WTC11 (cell line): ENCODE measurements around the gene ELOVL6. TPM values are rescaled to one million over a fixed set of nuclear protein-coding genes. Genes with fewer than 3 reads are reported as not detected.
A peak's percentile ranks its signal among the peaks of the same experiment; 100 is the strongest.

Experiments
- ATAC-seq: fragments of 200-7000 bp; cut with Tn5 transposase; 2 replicates; pipeline ENCODE4 v1.10.0; 2021; ENCODE audit warnings: mild to moderate bottlenecking, moderate library complexity
- CTCF ChIA-PET: fragments of 300-600 bp; sonication (Branson Sonifier 250); formaldehyde crosslinking; loops from one replicate; lab custom pipeline; 2021; ENCODE audit warnings: antibody characterized with exemption; lab: Charles Lee
- POLR2A ChIA-PET: fragments of 350-600 bp; sonication (Branson Sonifier 250); formaldehyde crosslinking; loops from one replicate; lab custom pipeline; 2021; ENCODE audit warnings: antibody characterized with exemption; lab: Charles Lee
- DNase-seq: peaks from one replicate; pipeline ENCODE4 v3.0.0; 2021; ENCODE audit warnings: low spot score
- H3K27ac Mint-ChIP-seq: 2 replicates; pipeline ENCODE4 v1.8.0; 2021; ENCODE audit warnings: mixed read lengths
- H3K27me3 Mint-ChIP-seq: 2 replicates; pipeline ENCODE4 v1.8.0; 2021; ENCODE audit warnings: low read depth, mild to moderate bottlenecking, moderate library complexity, mixed read lengths
- H3K36me3 Mint-ChIP-seq: 2 replicates; pipeline ENCODE4 v1.8.0; 2021; ENCODE audit warnings: mixed read lengths
- H3K4me1 Mint-ChIP-seq: 2 replicates; pipeline ENCODE4 v1.8.0; 2022; ENCODE audit warnings: mixed read lengths
- H3K4me3 Mint-ChIP-seq: 2 replicates; pipeline ENCODE4 v1.8.0; 2021; ENCODE audit warnings: mild to moderate bottlenecking, moderate library complexity, mixed read lengths
- H3K9me3 Mint-ChIP-seq: 2 replicates; pipeline ENCODE4 v1.8.0; 2021; ENCODE audit warnings: mixed read lengths
- CBFB ChIP-seq: sonication (generic); formaldehyde crosslinking; IDR thresholded peaks from 2 replicates; pipeline ENCODE4 v1.8.1; 2022; ENCODE audit warnings: mild to moderate bottlenecking, low read depth, missing genetic modification reagents
- E2F1 ChIP-seq: sonication (generic); formaldehyde crosslinking; IDR thresholded peaks from 2 replicates; pipeline ENCODE4 v1.8.0; 2022; ENCODE audit warnings: mild to moderate bottlenecking, missing genetic modification reagents
- ELF4 ChIP-seq: sonication (generic); formaldehyde crosslinking; IDR thresholded peaks from 2 replicates; pipeline ENCODE4 v1.8.1; 2022; ENCODE audit warnings: low read depth, mild to moderate bottlenecking, moderate library complexity, missing genetic modification reagents
- FOXJ3 ChIP-seq: sonication (generic); formaldehyde crosslinking; IDR thresholded peaks from 2 replicates; pipeline ENCODE4 v1.9.0; 2021; ENCODE audit warnings: missing genetic modification reagents, mild to moderate bottlenecking, borderline replicate concordance
- FOXP4 ChIP-seq: sonication (generic); formaldehyde crosslinking; IDR thresholded peaks from 2 replicates; pipeline ENCODE4 v1.8.0; 2022; ENCODE audit warnings: mild to moderate bottlenecking, missing genetic modification reagents
- JAZF1 ChIP-seq: fragments of 250-450 bp; sonication (Bioruptor Pico); IDR thresholded peaks from 2 replicates; pipeline ENCODE4 v1.9.0; 2021; ENCODE audit warnings: moderate library complexity, mild to moderate bottlenecking, inconsistent platforms
- JUN ChIP-seq: sonication (generic); formaldehyde crosslinking; IDR thresholded peaks from 2 replicates; pipeline ENCODE4 v1.8.0; 2023; ENCODE audit warnings: mild to moderate bottlenecking, missing genetic modification reagents
- KAT7 ChIP-seq: sonication (generic); formaldehyde crosslinking; IDR thresholded peaks from 2 replicates; pipeline ENCODE4 v1.8.1; 2023; ENCODE audit warnings: missing genetic modification reagents, mild to moderate bottlenecking, borderline replicate concordance
- NFE2L1 ChIP-seq: sonication (generic); formaldehyde crosslinking; IDR thresholded peaks from 2 replicates; pipeline ENCODE4 v1.8.1; 2023; ENCODE audit warnings: missing genetic modification reagents
- NFYB ChIP-seq: sonication (generic); formaldehyde crosslinking; conservative IDR thresholded peaks from 2 replicates; pipeline ENCODE4 v1.8.0; 2022; ENCODE audit warnings: low read depth, missing genetic modification reagents
- OVOL2 ChIP-seq: fragments of 250-450 bp; sonication (Bioruptor Pico); IDR thresholded peaks from 2 replicates; pipeline ENCODE4 v1.9.0; 2021; ENCODE audit warnings: mild to moderate bottlenecking, borderline replicate concordance
- PRRX2 ChIP-seq: fragments of 250-450 bp; sonication (Bioruptor Pico); IDR thresholded peaks from 2 replicates; pipeline ENCODE4 v1.8.0; 2021; ENCODE audit warnings: mild to moderate bottlenecking
- SMAD3 ChIP-seq: sonication (generic); formaldehyde crosslinking; IDR thresholded peaks from 2 replicates; pipeline ENCODE4 v1.8.0; 2022; ENCODE audit warnings: missing genetic modification reagents, mild to moderate bottlenecking, borderline replicate concordance
- USF2 ChIP-seq: sonication (generic); formaldehyde crosslinking; IDR thresholded peaks from 2 replicates; pipeline ENCODE4 v1.8.1; 2023; ENCODE audit warnings: mild to moderate bottlenecking, missing genetic modification reagents, moderate library complexity
- ZNF121 ChIP-seq: sonication (generic); formaldehyde crosslinking; IDR thresholded peaks from 2 replicates; pipeline ENCODE4 v1.8.0; 2023; ENCODE audit warnings: missing genetic modification reagents
- ZNF317 ChIP-seq: sonication (generic); formaldehyde crosslinking; IDR thresholded peaks from 2 replicates; pipeline ENCODE4 v1.8.1; 2023; ENCODE audit warnings: low read depth, mild to moderate bottlenecking, moderate library complexity, missing genetic modification reagents, borderline replicate concordance
- total RNA-seq: library from RNA; stranded (reverse); gene quantifications from 3 replicates; pipeline ENCODE4 v1.2.3, GENCODE V29; 2021
- TF ChIP-seq, protein P1 (sequence below): sonication (generic); formaldehyde crosslinking; IDR thresholded peaks from 2 replicates; pipeline ENCODE4 v1.8.0; 2023; ENCODE audit warnings: missing genetic modification reagents
- TF ChIP-seq, protein P2 (sequence below): sonication (generic); formaldehyde crosslinking; IDR thresholded peaks from 2 replicates; pipeline ENCODE4 v1.8.0; 2023; ENCODE audit warnings: missing genetic modification reagents, mild to moderate bottlenecking, borderline replicate concordance
- TF ChIP-seq, protein P3 (sequence below): sonication (generic); formaldehyde crosslinking; IDR thresholded peaks from 2 replicates; pipeline ENCODE4 v1.8.1; 2023; ENCODE audit warnings: mild to moderate bottlenecking, missing genetic modification reagents

The ELOVL6 gene
- total RNA-seq, 1 experiment from 2014 or later = 87.4 TPM

DNA sequence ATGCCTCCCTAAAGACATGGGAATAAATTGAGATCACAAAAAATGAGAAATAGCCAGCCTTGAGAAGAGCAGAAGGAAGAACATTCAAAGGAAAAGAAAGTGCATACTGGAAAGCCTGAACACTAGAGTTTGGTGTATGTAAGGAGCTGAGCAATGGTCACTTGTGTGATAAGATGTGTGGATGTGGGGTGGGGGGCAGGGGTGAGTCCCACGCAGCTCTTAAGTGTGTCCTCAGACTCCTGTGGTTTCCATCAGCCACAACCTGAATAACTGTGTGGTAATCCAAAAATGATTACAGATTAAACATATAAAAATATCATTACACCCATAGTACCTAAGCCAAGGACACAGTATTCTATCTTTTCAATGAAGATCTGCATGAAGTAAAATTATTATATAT lies 59.9 kb downstream of the ELOVL6 start:
- Mint-ChIP-seq H3K4me1 (peaks cover 18% of the 10 kb centered on the region), H3K4me3 (no peak overlapping the region), H3K27ac (no peak overlapping the region)
- CTCF ChIA-PET = no interaction called here
- no peak for TF ChIP-seq JUN (CRISPR knock-in tag)
- TF ChIP-seq, all 79 proteins: peak for 0
- H3K36me3 Mint-ChIP-seq = peaks cover 9% of the 10 kb centered on the region
- DNase-seq = no peak
- ATAC-seq = no peak
- H3K9me3 Mint-ChIP-seq = peaks cover 5% of the 10 kb centered on the region
- POLR2A ChIA-PET = interaction anchor here (0.6 kb wide), 1 partner anchor 46 kb away, joined by 3 read pairs; no protein-coding TSS in a partner anchor
- H3K27me3 Mint-ChIP-seq = no peaks in the 10 kb centered on the region

DNA sequence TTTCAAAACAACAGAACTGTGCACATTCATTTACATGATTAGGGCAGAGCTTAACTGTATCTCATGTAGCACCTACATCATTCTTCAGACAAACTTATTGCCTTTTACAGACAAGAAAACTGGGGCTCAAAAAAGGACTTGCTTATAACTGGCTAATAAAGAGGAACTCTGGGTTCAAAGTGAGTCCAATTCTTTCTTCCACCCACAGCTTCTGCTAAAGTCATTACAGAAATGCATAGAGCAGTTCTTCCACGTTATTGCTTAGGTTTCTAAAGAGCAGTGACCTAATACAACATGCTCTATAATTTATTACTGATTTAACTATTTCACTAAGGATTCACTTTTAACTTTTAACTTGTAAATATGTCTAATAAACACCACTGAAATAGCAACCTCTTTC lies 60.6 kb downstream of the ELOVL6 start:
- ChIA-PET POLR2A (interaction anchor here (0.6 to 0.8 kb wide), 2 partner anchors 7 to 47 kb away, joined by 3 read pairs; no protein-coding TSS in a partner anchor), CTCF (no interaction called here)
- Mint-ChIP-seq H3K9me3 (peaks cover 5% of the 10 kb centered on the region), H3K4me1 (peaks cover 18% of the 10 kb centered on the region), H3K4me3 (no peak overlapping the region), H3K27ac (no peak overlapping the region), H3K36me3 (peaks cover 6% of the 10 kb centered on the region), H3K27me3 (no peaks in the 10 kb centered on the region)
- DNase-seq = no peak
- TF ChIP-seq CBFB (CRISPR knock-in tag) (no peak), NFYB (no peak), ZNF317 (CRISPR knock-in tag) (no peak), PRRX2 (no peak), NFE2L1 (CRISPR knock-in tag) (no peak), E2F1 (no peak), USF2 (no peak), ZNF121 (CRISPR knock-in tag) (no peak), FOXJ3 (CRISPR knock-in tag) (no peak), OVOL2 (no peak)
- TF ChIP-seq, protein P1, sequence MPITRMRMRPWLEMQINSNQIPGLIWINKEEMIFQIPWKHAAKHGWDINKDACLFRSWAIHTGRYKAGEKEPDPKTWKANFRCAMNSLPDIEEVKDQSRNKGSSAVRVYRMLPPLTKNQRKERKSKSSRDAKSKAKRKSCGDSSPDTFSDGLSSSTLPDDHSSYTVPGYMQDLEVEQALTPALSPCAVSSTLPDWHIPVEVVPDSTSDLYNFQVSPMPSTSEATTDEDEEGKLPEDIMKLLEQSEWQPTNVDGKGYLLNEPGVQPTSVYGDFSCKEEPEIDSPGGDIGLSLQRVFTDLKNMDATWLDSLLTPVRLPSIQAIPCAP = no peak
- TF ChIP-seq, protein P2, sequence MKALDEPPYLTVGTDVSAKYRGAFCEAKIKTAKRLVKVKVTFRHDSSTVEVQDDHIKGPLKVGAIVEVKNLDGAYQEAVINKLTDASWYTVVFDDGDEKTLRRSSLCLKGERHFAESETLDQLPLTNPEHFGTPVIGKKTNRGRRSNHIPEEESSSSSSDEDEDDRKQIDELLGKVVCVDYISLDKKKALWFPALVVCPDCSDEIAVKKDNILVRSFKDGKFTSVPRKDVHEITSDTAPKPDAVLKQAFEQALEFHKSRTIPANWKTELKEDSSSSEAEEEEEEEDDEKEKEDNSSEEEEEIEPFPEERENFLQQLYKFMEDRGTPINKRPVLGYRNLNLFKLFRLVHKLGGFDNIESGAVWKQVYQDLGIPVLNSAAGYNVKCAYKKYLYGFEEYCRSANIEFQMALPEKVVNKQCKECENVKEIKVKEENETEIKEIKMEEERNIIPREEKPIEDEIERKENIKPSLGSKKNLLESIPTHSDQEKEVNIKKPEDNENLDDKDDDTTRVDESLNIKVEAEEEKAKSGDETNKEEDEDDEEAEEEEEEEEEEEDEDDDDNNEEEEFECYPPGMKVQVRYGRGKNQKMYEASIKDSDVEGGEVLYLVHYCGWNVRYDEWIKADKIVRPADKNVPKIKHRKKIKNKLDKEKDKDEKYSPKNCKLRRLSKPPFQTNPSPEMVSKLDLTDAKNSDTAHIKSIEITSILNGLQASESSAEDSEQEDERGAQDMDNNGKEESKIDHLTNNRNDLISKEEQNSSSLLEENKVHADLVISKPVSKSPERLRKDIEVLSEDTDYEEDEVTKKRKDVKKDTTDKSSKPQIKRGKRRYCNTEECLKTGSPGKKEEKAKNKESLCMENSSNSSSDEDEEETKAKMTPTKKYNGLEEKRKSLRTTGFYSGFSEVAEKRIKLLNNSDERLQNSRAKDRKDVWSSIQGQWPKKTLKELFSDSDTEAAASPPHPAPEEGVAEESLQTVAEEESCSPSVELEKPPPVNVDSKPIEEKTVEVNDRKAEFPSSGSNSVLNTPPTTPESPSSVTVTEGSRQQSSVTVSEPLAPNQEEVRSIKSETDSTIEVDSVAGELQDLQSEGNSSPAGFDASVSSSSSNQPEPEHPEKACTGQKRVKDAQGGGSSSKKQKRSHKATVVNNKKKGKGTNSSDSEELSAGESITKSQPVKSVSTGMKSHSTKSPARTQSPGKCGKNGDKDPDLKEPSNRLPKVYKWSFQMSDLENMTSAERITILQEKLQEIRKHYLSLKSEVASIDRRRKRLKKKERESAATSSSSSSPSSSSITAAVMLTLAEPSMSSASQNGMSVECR = no peak
- ATAC-seq = no peak

- no peaks in the 10 kb centered on the region for H3K9me3 Mint-ChIP-seq
- ATAC-seq = no peak
- H3K27me3 Mint-ChIP-seq = no peaks in the 10 kb centered on the region
- no peak overlapping the region for H3K4me3 Mint-ChIP-seq
- ChIA-PET CTCF (no interaction called here), POLR2A (no interaction called here)
- no peaks in the 10 kb centered on the region for H3K36me3 Mint-ChIP-seq
- peaks cover 30% of the 10 kb centered on the region for H3K4me1 Mint-ChIP-seq
- DNase-seq = no peak
- H3K27ac Mint-ChIP-seq = 0 out of 2 replicates have a peak overlapping the region, but pooled peaks have one; percentile 16
- TF ChIP-seq FOXP4 (CRISPR knock-in tag) (no peak), ELF4 (CRISPR knock-in tag) (no peak), JAZF1 (CRISPR knock-in tag) (no peak), SMAD3 (CRISPR knock-in tag) (no peak), E2F1 (no peak), KAT7 (CRISPR knock-in tag) (no peak)
- TF ChIP-seq, protein P3, sequence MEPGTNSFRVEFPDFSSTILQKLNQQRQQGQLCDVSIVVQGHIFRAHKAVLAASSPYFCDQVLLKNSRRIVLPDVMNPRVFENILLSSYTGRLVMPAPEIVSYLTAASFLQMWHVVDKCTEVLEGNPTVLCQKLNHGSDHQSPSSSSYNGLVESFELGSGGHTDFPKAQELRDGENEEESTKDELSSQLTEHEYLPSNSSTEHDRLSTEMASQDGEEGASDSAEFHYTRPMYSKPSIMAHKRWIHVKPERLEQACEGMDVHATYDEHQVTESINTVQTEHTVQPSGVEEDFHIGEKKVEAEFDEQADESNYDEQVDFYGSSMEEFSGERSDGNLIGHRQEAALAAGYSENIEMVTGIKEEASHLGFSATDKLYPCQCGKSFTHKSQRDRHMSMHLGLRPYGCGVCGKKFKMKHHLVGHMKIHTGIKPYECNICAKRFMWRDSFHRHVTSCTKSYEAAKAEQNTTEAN = no peak
Observed at GRCh38 chr4:110135523-110135922, 62.9 kb downstream of the ELOVL6 start.
